ENCODE measurements around the gene OR10V1.

GRCh38 chr11:59706518-59707285, 6.9 kb downstream of the OR10V1 start:
- no peak for TF ChIP-seq CTCF (IDR thresholded peaks at IDR 0.05; ENCODE audit: borderline replicate concordance, extremely low read depth, low read length, poor library complexity, severe bottlenecking)
- no peak for TF ChIP-seq EZH2 (IDR thresholded peaks at IDR 0.05; ENCODE audit: borderline replicate concordance, low read depth, low read length, severe bottlenecking)
